Activated B cell treated with CpG ODN at 0.5 μM for 24 hours (primary cell): ENCODE results near the gene SLC6A9. TPM values are rescaled to one million over a fixed set of nuclear protein-coding genes. Genes with fewer than 3 reads are reported as not detected.
A peak's percentile ranks its signal among the peaks of the same experiment; 100 is the strongest.

Source experiments
- ATAC-seq: fragments of 200-7000 bp; cut with Tn5 transposase; one replicate; pipeline ENCODE4 v1.10.0; 2021; ENCODE audit warnings: low read depth, mild to moderate bottlenecking, moderate library complexity
- CTCF ChIA-PET: fragments of 350-600 bp; sonication (Branson Sonifier 250); formaldehyde crosslinking; loops from one replicate; lab custom pipeline; 2021; ENCODE audit warnings: antibody characterized with exemption; lab: Charles Lee
- POLR2A ChIA-PET: fragments of 350-600 bp; sonication (Branson Sonifier 250); formaldehyde crosslinking; loops from one replicate; lab custom pipeline; 2021; ENCODE audit warnings: antibody characterized with exemption; lab: Charles Lee
- DNase-seq: peaks from one replicate; pipeline ENCODE4 v3.0.0; 2022
- H3K27ac Mint-ChIP-seq: one replicate; pipeline ENCODE4 v1.8.0; 2020; ENCODE audit warnings: mixed read lengths
- H3K27me3 Mint-ChIP-seq: one replicate; pipeline ENCODE4 v1.8.0; 2021; ENCODE audit warnings: mixed read lengths
- H3K36me3 Mint-ChIP-seq: one replicate; pipeline ENCODE4 v1.8.0; 2021; ENCODE audit warnings: low read depth, mixed read lengths
- H3K4me1 Mint-ChIP-seq: one replicate; pipeline ENCODE4 v1.8.0; 2021; ENCODE audit warnings: mixed read lengths
- H3K4me3 Mint-ChIP-seq: one replicate; pipeline ENCODE4 v1.8.0; 2020; ENCODE audit warnings: mild to moderate bottlenecking, mixed read lengths
- H3K9me3 Mint-ChIP-seq: one replicate; pipeline ENCODE4 v1.8.0; 2020; ENCODE audit warnings: mixed read lengths
- CTCF ChIP-seq: fragments of 200-600 bp; IDR thresholded peaks from one replicate; pipeline ENCODE4 v1.8.0; 2022; ENCODE audit warnings: antibody characterized with exemption, mild to moderate bottlenecking
- intact Hi-C: fragments of 100-400 bp; cut with micrococcal nuclease; formaldehyde crosslinking; loops from one replicate; pipeline ENCODE4 v1.15.1; 2024
- total RNA-seq: library from RNA; stranded (reverse); gene quantifications from 2 replicates; pipeline ENCODE4 v1.2.3, GENCODE V29; 2022

The SLC6A9 gene
- total RNA-seq, 1 donor from 2014 or later: 10.4 TPM

- H3K9me3 Mint-ChIP-seq: no peaks in the 10 kb centered on the region
- peaks cover 36% of the 10 kb centered on the region for H3K4me1 Mint-ChIP-seq
- ChIA-PET CTCF (interaction anchor here (1.6 to 2.8 kb wide), 3 partner anchors 13 to 57 kb away, joined by 3 to 17 read pairs (median 4); partner anchors contain the start of gene DPH2), POLR2A (interaction anchor here (0.6 to 2.7 kb wide), 3 partner anchors 17 to 1441 kb away, joined by 3 to 23 read pairs (median 5); partner anchors contain the start of gene ATP6V0B)
- H3K27ac Mint-ChIP-seq: peak within 1 kb of the TSS; percentile 88
- H3K27me3 Mint-ChIP-seq: no peaks in the 10 kb centered on the region
- intact Hi-C loops: loop anchor here (1.0 to 10.0 kb wide), 5 partner anchors 8 to 643 kb away; partner anchors contain the start of genes ATP6V0B and IPO13
- peak; percentile 86 for ATAC-seq
- peaks cover 2% of the 10 kb centered on the region for H3K36me3 Mint-ChIP-seq
- peak within 1 kb of the TSS; percentile 96 for H3K4me3 Mint-ChIP-seq
- no peak for TF ChIP-seq CTCF
- peak; percentile 82 for DNase-seq
Observed at GRCh38 chr1:43991476-43992231, 39.6 kb downstream of the SLC6A9 start, which contains the start of gene CCDC24. Gene CCDC24, plus strand, starts transcription at chr1:43991599. Its CDS starts 280 bp downstream, at chr1:43991879.

DNA sequence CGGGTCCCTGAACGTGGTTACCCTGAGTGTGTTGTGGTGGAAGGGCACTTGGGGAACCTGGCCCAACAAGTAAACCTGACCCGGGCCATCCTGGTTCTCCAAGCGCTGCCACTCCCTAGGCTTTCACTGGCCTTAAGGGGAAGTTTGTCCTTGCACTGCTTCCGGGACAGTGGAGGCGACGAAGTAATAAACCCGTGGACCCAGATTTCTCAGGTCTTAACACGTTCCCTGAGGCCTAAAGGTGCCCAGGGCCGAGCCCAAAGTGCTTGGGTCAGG, 40.1 kb downstream of the SLC6A9 start:
- no peak for DNase-seq
- H3K36me3 Mint-ChIP-seq: peaks cover 2% of the 10 kb centered on the region
- H3K27me3 Mint-ChIP-seq: no peaks in the 10 kb centered on the region
- H3K4me1 Mint-ChIP-seq: peaks cover 36% of the 10 kb centered on the region
- TF ChIP-seq CTCF: no peak
- H3K9me3 Mint-ChIP-seq: no peaks in the 10 kb centered on the region
- peak overlapping the region; percentile 96 for H3K4me3 Mint-ChIP-seq
- intact Hi-C loops: loop anchor here (1.0 to 10.0 kb wide), 5 partner anchors 8 to 644 kb away; partner anchors contain the start of genes ATP6V0B and IPO13
- peak overlapping the region; percentile 88 for H3K27ac Mint-ChIP-seq
- POLR2A ChIA-PET: interaction anchor here (2.7 kb wide), 1 partner anchor 16 kb away, joined by 23 read pairs; the partner anchor contains the start of gene ATP6V0B
- peak; percentile 5 for ATAC-seq
- CTCF ChIA-PET: interaction anchor here (1.6 to 2.8 kb wide), 2 partner anchors 14 to 21 kb away, joined by 3 to 17 read pairs; partner anchors contain the start of gene DPH2

- ATAC-seq (no peak), DNase-seq (no peak)
- Mint-ChIP-seq H3K27ac (peak overlapping the region; percentile 88), H3K4me3 (peak overlapping the region; percentile 96), H3K27me3 (no peaks in the 10 kb centered on the region), H3K9me3 (no peaks in the 10 kb centered on the region), H3K4me1 (peaks cover 36% of the 10 kb centered on the region), H3K36me3 (peaks cover 2% of the 10 kb centered on the region)
- ChIA-PET CTCF (interaction anchor here (1.0 to 1.6 kb wide), 2 partner anchors 14 to 21 kb away, joined by 3 read pairs; partner anchors contain the start of gene DPH2), POLR2A (interaction anchor here (2.7 kb wide), 1 partner anchor 15 kb away, joined by 23 read pairs; the partner anchor contains the start of gene ATP6V0B)
- intact Hi-C loops: loop anchor here (1.0 to 10.0 kb wide), 5 partner anchors 7 to 644 kb away; partner anchors contain the start of genes ATP6V0B and IPO13
- TF ChIP-seq CTCF: no peak
Observed at GRCh38 chr1:43990271-43991199, 40.7 kb downstream of the SLC6A9 start.

DNA sequence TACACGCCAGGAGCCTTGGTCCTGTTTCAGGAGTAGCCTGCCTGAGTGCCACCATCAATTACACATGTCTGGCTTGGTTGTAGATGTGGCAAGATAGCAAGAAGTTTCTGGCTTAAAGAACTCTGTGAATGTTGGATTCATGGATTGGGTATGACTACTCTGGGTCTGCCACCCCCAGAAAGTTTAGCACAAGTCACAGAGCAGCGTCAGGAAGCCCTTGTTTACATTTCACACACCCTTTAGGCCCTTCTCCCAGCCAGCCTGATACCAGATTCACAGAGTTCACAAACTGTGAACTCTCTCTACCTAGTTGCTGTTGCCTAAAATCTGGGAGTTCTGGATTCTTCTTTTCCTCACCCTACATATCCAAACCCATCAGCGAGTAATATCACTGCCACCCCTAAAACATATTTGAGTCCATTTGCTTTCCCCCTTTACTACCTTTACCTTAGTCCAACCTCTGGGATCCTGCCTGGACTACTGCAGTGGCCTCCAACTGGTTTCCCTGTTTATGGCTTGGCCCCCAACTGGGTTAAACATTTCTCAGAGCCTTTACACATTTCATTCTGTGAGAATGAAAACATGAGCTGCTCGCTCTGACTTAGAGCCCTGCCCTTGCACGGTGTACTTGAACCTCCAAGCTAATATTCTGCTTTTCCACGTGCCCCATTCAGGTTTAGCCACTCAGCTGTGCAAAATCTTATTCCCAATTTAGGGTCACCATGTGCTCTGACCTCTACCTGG, 43.9 kb downstream of the SLC6A9 start:
- no peak overlapping the region for H3K27ac Mint-ChIP-seq
- H3K4me1 Mint-ChIP-seq: peaks cover 11% of the 10 kb centered on the region
- TF ChIP-seq CTCF: no peak
- no peak overlapping the region for H3K4me3 Mint-ChIP-seq
- POLR2A ChIA-PET: no interaction called here
- CTCF ChIA-PET: interaction anchor here (1.0 kb wide), 1 partner anchor 49 kb away, joined by 5 read pairs; no protein-coding TSS in a partner anchor
- ATAC-seq (no peak), DNase-seq (no peak)
- no peaks in the 10 kb centered on the region for H3K27me3 Mint-ChIP-seq
- peaks cover 2% of the 10 kb centered on the region for H3K36me3 Mint-ChIP-seq
- no peaks in the 10 kb centered on the region for H3K9me3 Mint-ChIP-seq
- intact Hi-C loops: no loop called here
